Omental fat pad (tissue), 4 donors: ENCODE measurements around the gene AFF2. TPM values are rescaled to one million over a fixed set of nuclear protein-coding genes. Genes with fewer than 3 reads are reported as not detected.

Experiments used
- ATAC-seq: fragments of 150-250 bp; one replicate; pipeline ENCODE4 v1.9.1; 2016; ENCODE audit warnings: mild to moderate bottlenecking, moderate library complexity; ENCODE audit not compliant: low FRiP score
- DNase-seq: peaks from one replicate; pipeline ENCODE4 v3.0.0-alpha.2; 2019; ENCODE audit warnings: low spot score
- total RNA-seq, 4 donors: library from RNA; depleted of rRNA; stranded (reverse); fragments of >200 nt; gene quantifications; one replicate each; pipeline ENCODE4 v1.1.0, GENCODE V29; 2016
- TF ChIP-seq, protein P1 (sequence below), 3 donors: fragments of 450-650 bp; IDR thresholded peaks; one replicate each; pipeline ENCODE4 v1.5.1; 2016 to 2017; ENCODE audit warnings: antibody characterized with exemption in 3 of 3, mild to moderate bottlenecking in 3 of 3, moderate library complexity in 2 of 3

The AFF2 gene
- total RNA-seq, 4 donors from 2014 or later, result 5.7 to 16.7 (median 12.3) TPM

- no peak for ATAC-seq
- TF ChIP-seq, protein P1, sequence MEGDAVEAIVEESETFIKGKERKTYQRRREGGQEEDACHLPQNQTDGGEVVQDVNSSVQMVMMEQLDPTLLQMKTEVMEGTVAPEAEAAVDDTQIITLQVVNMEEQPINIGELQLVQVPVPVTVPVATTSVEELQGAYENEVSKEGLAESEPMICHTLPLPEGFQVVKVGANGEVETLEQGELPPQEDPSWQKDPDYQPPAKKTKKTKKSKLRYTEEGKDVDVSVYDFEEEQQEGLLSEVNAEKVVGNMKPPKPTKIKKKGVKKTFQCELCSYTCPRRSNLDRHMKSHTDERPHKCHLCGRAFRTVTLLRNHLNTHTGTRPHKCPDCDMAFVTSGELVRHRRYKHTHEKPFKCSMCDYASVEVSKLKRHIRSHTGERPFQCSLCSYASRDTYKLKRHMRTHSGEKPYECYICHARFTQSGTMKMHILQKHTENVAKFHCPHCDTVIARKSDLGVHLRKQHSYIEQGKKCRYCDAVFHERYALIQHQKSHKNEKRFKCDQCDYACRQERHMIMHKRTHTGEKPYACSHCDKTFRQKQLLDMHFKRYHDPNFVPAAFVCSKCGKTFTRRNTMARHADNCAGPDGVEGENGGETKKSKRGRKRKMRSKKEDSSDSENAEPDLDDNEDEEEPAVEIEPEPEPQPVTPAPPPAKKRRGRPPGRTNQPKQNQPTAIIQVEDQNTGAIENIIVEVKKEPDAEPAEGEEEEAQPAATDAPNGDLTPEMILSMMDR (IDR thresholded peaks at IDR 0.05), result no peak
- no peak for DNase-seq
Observed at GRCh38 chrX:148580016-148580415, 79.6 kb downstream of the AFF2 start.

GRCh38 chrX:148582353-148582752 is 81.9 kb downstream of the AFF2 start:
- DNase-seq, result no peak
- TF ChIP-seq, protein P1 (IDR thresholded peaks at IDR 0.05), result no peak
- ATAC-seq, result no peak

DNA sequence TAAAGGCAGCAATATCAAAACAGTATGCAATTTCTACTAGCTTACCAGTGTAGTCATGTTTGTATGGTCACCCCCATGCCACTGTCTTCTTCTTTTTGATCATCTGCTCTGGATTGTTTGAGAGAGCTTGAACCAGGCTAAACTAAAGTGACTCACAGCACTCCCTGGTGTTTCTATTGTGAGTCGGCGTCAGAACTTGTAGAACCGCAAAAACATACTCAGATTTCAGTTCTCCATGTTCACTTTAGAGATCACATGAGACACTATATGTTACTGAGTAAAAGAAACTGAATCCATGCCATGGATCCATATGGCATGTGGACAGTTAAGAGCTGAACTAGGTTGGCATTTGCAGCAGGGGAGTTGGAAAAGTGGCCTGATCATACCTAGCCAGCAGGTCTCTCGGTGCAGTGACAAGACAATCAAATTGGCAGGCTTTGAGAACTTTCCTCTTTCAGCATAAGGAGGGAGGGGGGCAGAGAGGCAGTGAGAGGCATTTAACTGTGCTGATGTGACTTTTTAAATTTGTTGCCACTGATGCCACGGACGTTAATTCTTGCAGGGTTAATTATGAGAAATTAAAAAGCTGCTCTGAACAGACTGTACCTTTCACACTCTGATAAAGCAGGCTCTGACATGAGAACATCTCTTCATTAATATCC is 88.4 kb downstream of the AFF2 start:
- no peak for ATAC-seq
- no peak for DNase-seq
- TF ChIP-seq, protein P1 (IDR thresholded peaks at IDR 0.05), result no peak

DNA sequence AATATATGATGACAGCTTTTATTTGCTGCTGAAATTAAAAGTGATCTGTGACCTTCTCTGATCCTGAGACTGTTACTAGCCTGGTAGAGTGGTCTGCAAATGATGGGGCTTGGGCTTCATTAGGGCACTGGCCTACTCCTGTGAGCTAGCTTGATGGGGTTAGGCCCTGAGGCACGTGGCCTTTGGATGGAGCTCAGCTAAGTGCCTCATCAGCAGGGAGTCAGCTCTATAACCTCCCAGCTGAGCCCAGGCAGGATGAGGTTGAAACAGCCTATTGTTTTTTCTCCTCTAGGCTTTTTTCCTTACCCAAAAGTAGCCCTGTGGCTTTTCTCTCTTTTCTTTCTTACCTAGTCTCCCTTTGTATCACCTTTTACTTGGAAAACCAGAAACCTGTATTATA is 92.2 kb downstream of the AFF2 start:
- ATAC-seq (no peak), DNase-seq (no peak)
- TF ChIP-seq, protein P1 (IDR thresholded peaks at IDR 0.05), result no peak

- ATAC-seq (no peak), DNase-seq (no peak)
- TF ChIP-seq, protein P1 (IDR thresholded peaks at IDR 0.05), result no peak
Observed at GRCh38 chrX:148593146-148593545, 92.7 kb downstream of the AFF2 start.

DNA sequence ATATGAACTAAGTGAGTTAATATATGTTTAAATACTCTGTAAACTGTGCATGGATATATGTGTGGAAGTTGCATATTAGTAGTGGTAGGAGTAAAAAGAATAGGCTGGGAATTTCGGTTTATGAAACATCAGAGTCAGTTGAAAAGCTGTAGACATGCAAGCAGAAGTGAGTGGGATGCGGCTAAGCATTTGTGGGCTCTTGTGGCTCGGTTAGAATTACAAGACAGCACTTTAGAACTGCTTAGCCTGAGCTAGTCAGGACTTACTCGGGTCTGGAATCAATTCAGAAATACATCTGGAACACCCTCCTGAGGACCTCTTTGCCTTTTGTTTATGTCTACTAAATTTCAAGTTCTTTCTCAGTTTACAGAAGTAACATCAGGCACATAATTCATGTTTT is 93.6 kb downstream of the AFF2 start:
- DNase-seq (no peak), ATAC-seq (no peak)
- TF ChIP-seq, protein P1 (IDR thresholded peaks at IDR 0.05), result no peak

DNA sequence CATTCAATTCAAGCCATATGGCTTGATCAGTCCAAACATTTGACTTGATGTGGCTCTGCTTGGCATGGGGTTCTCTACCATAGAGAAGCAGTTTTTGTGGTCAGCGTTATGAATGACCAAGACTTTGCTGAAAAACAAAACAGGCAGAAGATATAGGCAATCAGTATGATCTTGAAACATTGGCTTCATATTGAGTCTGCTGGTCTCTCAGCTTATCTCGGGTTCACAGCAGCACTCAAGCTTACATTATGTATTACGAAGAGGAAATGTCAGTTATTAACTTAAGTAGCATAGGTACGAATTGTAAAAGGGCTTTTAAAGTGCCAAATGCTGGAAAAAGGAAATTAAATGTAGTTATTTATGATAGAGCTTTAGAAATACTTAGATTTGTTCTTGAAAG is 99.0 kb downstream of the AFF2 start:
- TF ChIP-seq, protein P1 (IDR thresholded peaks at IDR 0.05), result no peak
- no peak for ATAC-seq
- no peak for DNase-seq
